HG03439 (cell line): ENCODE results near the gene ARAP1.

Experiments used
- ATAC-seq: cut with Tn5 transposase; IDR thresholded peaks from one replicate; pipeline ENCODE4 v1.9.1; 2021; ENCODE audit warnings: mild to moderate bottlenecking, moderate library complexity; ENCODE audit not compliant: unreplicated experiment

Gene ARAP1

GRCh38 chr11:72685560-72686480 is 66.4 kb downstream of the ARAP1 start:
- ATAC-seq, result no peak

- ATAC-seq, result no peak
Measured at GRCh38 chr11:72684236-72684912, 67.8 kb downstream of the ARAP1 start.

GRCh38 chr11:72683782-72684200 is 68.4 kb downstream of the ARAP1 start:
- ATAC-seq, result no peak

- ATAC-seq, result no peak
Measured at GRCh38 chr11:72682858-72683243, 69.4 kb downstream of the ARAP1 start.

- ATAC-seq, result no peak
Measured at GRCh38 chr11:72682238-72682857, 69.9 kb downstream of the ARAP1 start.

- no peak for ATAC-seq
Measured at GRCh38 chr11:72681226-72682153, 70.7 kb downstream of the ARAP1 start.

GRCh38 chr11:72680624-72681158 is 71.5 kb downstream of the ARAP1 start:
- ATAC-seq, result no peak

- no peak for ATAC-seq
Measured at GRCh38 chr11:72679869-72680268, 72.3 kb downstream of the ARAP1 start.

GRCh38 chr11:72678524-72678923 is 73.7 kb downstream of the ARAP1 start:
- ATAC-seq, result no peak

GRCh38 chr11:72676861-72677341 is 75.3 kb downstream of the ARAP1 start:
- ATAC-seq, result no peak

- ATAC-seq, result no peak
Measured at GRCh38 chr11:72675221-72675620, 77.0 kb downstream of the ARAP1 start.

GRCh38 chr11:72673943-72674828 is 78.0 kb downstream of the ARAP1 start, which contains the start of gene PDE2A:
Gene PDE2A (minus strand): TSS chr11:72674422. CDS start chr11:72674207, 215 bp downstream.
- ATAC-seq, result no peak

GRCh38 chr11:72673284-72673942 is 78.8 kb downstream of the ARAP1 start:
- no peak for ATAC-seq

GRCh38 chr11:72672597-72673238 is 79.5 kb downstream of the ARAP1 start:
- no peak for ATAC-seq

- ATAC-seq, result no peak
Measured at GRCh38 chr11:72671152-72672099, 80.8 kb downstream of the ARAP1 start.

GRCh38 chr11:72670041-72670440 is 82.2 kb downstream of the ARAP1 start:
- no peak for ATAC-seq

GRCh38 chr11:72669527-72669926 is 82.7 kb downstream of the ARAP1 start:
- ATAC-seq, result no peak
